DMS 273 (cell line): Measurements from ENCODE around the gene VAV1.
"Not testable (repeated sequence)": the region's sequence is repeated elsewhere in the genome, so short reads cannot be mapped to it uniquely, and the experiment has no call there.

Source experiments
- DNase-seq: peaks from one replicate; lab custom pipeline; 2025; ENCODE audit not compliant: unreplicated experiment; lab: John Stamatoyannopoulos, UW

Gene VAV1

DNA sequence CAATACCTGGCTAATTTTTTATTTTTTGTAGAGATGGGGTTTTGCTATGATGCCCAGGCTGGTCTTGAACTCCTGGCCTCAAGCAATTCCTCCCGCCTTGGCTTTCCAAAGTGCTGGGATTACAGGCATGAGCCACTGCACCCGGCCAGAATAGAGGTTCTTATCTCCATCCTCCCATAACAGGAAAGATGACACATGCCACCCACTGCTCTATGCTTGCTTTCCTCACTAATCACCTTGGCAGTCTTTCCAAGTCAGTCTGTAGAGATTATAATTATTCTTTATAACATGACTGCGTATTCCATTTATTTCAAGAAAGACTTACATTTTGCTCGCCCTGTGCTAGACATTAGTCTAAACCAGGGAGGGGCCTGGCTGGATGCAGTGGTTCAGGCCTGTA, 6.7 kb downstream of the VAV1 start:
- DNase-seq: no peak

- DNase-seq: no peak
Measured at GRCh38 chr19:6787393-6787792, 14.9 kb downstream of the VAV1 start.

DNA sequence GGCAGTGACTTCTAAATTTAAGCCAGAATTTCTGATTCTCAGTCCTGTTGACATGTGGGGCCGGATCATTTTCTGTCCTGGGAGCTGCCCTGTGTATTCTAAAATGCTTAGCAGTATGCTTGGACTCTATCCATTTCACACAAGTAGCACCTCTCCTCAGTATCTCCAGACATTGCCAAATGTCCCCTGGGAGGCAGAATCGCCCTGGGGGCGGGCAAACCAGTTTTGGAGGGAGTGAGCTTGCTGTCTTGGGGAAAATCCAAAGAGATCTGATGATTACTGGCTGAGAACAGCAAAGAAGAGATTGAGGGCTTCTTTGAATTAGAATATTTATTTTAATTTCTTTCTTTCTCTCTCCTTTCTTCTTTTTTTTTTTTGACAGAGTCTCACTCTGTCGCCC, 16.4 kb downstream of the VAV1 start:
- no peak for DNase-seq

- DNase-seq: no peak
Measured at GRCh38 chr19:6790194-6791128, 18.0 kb downstream of the VAV1 start.

DNA sequence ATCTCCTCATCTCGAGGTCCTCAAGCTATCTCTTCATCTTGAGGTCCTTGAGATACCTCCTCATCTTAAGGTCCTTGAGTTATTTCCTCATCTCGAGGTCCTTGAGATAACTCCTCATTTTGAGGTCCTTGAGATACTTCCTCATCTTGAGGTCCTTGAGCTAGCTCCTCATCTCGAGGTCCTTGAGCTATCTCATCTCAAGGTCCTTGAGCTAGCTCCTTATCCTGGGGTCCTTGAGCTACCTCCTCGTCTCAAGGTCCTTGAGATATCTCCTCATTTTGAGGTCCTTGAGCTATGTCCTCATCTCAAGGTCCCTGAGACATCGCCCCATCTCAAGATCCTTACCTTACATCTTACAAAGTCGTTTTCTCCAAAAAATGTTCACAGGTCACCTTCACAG, 18.7 kb downstream of the VAV1 start:
- DNase-seq: no peak

- no peak for DNase-seq
Measured at GRCh38 chr19:6793411-6793810, 20.9 kb downstream of the VAV1 start.

GRCh38 chr19:6793973-6794372, 21.5 kb downstream of the VAV1 start:
- DNase-seq: no peak

DNA sequence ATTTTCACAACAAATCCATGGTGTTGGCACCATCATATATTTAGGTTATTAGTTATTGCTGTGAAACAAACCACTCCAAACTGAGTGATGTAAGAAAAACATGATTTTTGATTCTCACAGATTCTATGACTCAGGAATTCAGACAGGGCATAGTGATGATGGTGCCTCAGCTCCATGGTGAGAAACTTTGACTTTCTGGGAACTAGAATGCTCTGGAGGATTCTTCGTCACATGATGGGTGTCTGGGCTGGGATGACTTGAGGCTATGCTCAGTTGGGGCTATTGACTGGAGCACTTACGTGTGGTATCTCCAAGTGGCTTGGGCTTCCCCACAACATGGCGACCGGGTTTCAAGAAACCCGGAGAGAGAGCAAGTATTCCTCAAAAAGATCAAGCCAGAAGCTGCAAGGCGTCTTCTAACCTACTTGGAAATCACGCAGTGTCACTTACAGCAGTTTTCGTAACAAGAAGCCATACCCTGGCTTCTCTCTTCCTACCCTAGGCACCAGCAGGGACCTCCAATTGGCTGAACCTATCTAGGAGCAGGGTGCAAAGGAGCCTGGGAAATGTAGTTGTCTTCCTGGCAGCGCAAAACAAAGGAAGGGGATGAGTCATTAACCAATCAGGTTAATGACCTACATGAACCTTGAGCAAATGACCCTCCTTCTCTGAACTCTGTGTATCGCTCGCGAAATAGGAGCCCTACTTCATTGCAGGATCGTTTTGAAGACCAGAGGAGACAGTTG, 22.4 kb downstream of the VAV1 start:
- DNase-seq: no peak

DNA sequence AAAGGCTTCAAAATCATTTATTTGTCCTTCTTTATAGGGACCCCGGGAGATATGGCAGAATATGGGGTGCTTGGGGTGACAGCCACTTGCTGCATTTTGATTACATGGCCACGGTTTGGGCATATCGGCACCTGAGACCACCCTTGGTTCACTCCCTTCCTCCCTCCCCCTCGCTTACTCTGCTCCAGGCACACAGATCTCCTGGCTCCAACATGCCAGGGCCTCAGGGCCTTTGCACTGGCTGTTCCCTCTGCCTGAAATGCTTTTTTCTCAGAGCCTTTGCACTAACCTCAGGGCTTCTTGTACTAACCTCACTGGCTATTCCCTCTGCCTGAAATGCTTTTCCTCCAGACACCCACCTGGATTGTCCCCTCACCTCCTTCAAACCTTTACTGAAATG, 23.8 kb downstream of the VAV1 start:
- no peak for DNase-seq

DNA sequence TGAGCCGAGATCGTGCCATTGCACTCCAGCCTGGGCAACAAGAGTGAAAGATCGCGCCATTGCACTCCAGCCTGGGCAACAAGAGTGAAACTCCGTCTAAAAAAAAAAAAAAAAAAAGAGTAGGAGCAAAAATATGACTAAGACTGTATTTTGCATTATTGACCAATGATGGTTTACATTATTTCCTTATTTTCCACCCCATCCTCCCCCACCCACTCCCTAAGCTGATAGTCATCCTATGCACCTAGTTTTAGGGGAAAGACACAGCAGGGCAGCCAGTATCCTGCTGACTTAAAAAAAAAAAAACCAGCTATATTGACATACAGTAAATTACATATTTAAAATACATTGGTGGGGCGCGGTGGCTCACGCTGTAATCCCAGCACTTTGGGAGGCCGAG, 25.1 kb downstream of the VAV1 start:
- DNase-seq: no peak

- DNase-seq: not testable (repeated sequence)
Measured at GRCh38 chr19:6800160-6800790, 27.8 kb downstream of the VAV1 start.

DNA sequence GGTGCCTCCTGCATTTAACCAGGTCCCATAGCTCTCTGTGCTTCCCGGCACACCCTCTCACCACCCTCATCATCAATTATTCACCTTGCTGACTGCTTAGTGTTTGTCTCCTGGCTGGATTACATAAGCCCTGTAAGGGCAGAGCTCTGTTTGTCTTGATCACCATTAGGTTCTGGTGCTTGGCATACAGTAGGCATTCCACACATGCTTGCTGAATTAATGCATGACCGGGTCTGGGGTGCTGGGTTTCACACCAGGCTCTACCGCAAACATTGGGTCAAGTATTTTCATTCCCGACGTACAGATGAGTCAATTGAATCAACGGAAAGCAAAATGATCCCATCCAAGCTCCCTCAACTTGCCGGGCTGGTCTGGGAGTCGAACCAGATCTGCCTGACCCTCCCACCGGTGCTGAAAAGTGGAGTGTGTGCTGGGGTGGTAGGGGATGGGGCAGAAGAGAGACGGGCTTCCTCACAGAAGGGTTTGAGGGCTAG, 28.5 kb downstream of the VAV1 start:
- no peak for DNase-seq

DNA sequence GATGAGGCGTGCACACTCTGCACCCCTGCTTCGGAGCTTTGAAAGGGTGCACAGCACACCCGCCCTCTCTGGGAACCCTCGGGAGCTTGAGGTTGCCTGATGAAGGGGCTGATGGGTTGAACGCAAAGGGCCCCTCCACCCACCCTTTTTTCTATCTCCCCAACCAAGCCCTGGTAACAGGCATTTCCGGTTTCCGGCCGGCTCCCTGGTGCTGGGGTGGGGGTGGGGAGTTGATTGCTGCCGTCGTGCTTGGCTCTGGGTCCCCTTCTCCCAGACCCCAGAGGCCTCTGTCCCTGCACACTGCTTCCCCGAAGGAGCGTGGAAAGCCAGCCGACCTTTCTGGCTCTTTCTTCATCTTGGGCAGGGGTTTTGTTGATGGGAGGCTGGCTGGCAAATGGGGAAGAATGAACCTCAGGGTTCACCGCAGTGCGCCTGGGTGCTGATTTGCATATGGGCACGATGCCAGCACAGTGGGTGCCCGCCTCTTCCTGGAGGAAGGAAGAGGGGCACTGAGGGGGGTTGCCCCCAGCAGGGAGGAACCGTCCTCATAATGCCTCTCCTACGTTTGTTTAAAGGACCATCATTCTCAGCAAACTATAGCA, 29.1 kb downstream of the VAV1 start:
- peak; percentile 39 for DNase-seq

- peak; percentile 25 for DNase-seq
Measured at GRCh38 chr19:6802336-6803035, 30.0 kb downstream of the VAV1 start.

DNA sequence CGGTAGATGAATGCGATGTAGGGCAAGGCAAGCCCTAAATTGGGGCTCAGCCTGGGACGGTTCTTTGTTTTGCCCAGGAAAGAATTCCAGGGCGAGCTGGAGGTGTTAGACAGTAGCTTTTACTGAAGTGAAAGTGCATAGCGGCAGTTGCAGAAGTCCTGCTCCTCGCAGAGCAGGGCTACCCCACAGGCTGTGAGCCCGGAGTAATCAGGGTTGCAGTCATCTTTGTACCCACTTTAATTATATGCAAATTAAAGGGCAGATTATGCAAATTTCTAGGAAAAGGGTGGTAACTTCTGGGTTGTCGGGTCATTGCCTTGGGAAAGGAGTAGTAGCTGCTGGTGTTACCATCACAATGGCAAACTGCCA, 30.5 kb downstream of the VAV1 start:
- DNase-seq: no peak

GRCh38 chr19:6806488-6806887, 34.0 kb downstream of the VAV1 start:
- DNase-seq: no peak

GRCh38 chr19:6807291-6807690, 34.8 kb downstream of the VAV1 start:
- DNase-seq: no peak

GRCh38 chr19:6808494-6808893, 36.0 kb downstream of the VAV1 start:
- DNase-seq: no peak

DNA sequence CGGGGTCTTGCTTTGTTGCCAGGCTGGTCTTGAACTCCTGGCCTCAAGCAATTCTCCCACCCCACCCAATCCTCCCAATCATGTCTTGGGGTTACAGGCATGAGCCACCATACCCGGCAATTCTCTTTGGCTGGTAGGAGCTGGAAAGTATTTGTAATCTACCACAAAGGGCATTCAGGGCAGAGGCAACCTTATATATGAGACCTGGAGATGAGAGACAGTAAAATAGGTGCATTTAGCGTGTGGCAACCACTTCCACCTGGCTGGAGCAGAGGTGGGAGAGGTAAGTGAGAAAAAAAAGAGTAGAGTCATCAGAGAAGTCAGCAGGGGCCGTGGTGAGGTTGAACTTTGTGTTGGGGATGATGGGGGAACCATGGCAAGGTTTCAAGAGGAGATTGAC, 36.8 kb downstream of the VAV1 start:
- DNase-seq: no peak

GRCh38 chr19:6811378-6811777, 38.9 kb downstream of the VAV1 start:
- no peak for DNase-seq

- DNase-seq: peak; percentile 72
Measured at GRCh38 chr19:6811906-6812305, 39.4 kb downstream of the VAV1 start.
